Glutamatergic neuron (in vitro differentiated cells): ENCODE measurements around the gene GRIN1. TPM values are rescaled to one million over a fixed set of nuclear protein-coding genes. Genes with fewer than 3 reads are reported as not detected.
A peak's percentile ranks its signal among the peaks of the same experiment; 100 is the strongest.
"Not testable (repeated sequence)": the region's sequence is repeated elsewhere in the genome, so short reads cannot be mapped to it uniquely, and the experiment has no call there.

Experiments
- DNase-seq: peaks from one replicate; pipeline ENCODE4 v3.0.0; 2022
- H3K27ac Mint-ChIP-seq: one replicate; pipeline ENCODE4 v1.8.0; 2020; ENCODE audit warnings: mild to moderate bottlenecking, mixed read lengths, inconsistent platforms; ENCODE audit not compliant: unreplicated experiment
- H3K27me3 Mint-ChIP-seq: one replicate; pipeline ENCODE4 v1.8.0; 2020; ENCODE audit warnings: mild to moderate bottlenecking, moderate library complexity, mixed read lengths, inconsistent platforms; ENCODE audit not compliant: unreplicated experiment
- H3K36me3 Mint-ChIP-seq: one replicate; pipeline ENCODE4 v1.8.0; 2020; ENCODE audit warnings: mild to moderate bottlenecking, mixed read lengths, inconsistent platforms; ENCODE audit not compliant: unreplicated experiment
- H3K4me1 Mint-ChIP-seq: one replicate; pipeline ENCODE4 v1.8.0; 2020; ENCODE audit warnings: mild to moderate bottlenecking, low read depth, mixed read lengths, inconsistent platforms; ENCODE audit not compliant: unreplicated experiment
- H3K4me3 Mint-ChIP-seq: one replicate; pipeline ENCODE4 v1.8.0; 2020; ENCODE audit warnings: mild to moderate bottlenecking, mixed read lengths, inconsistent platforms; ENCODE audit not compliant: unreplicated experiment
- H3K9me3 Mint-ChIP-seq: one replicate; pipeline ENCODE4 v1.8.0; 2020; ENCODE audit warnings: mild to moderate bottlenecking, moderate library complexity, mixed read lengths, inconsistent platforms; ENCODE audit not compliant: unreplicated experiment
- total RNA-seq: library from RNA; stranded (reverse); fragmentation: NEBNext Ultra II Directional; extraction: Animal tissue kit (Norgen Biotek cat#: 25700); gene quantifications from one replicate; pipeline ENCODE4 v1.2.1, GENCODE V29; 2021; ENCODE audit not compliant: unreplicated experiment
- TF ChIP-seq, protein P1 (sequence below): fragments of 200-600 bp; sonication (generic); IDR thresholded peaks from one replicate; pipeline ENCODE4 v1.5.0; 2021; ENCODE audit not compliant: partially characterized antibody, unreplicated experiment

GRIN1 gene
- total RNA-seq, 1 donor from 2014 or later = 5.5 TPM

DNA sequence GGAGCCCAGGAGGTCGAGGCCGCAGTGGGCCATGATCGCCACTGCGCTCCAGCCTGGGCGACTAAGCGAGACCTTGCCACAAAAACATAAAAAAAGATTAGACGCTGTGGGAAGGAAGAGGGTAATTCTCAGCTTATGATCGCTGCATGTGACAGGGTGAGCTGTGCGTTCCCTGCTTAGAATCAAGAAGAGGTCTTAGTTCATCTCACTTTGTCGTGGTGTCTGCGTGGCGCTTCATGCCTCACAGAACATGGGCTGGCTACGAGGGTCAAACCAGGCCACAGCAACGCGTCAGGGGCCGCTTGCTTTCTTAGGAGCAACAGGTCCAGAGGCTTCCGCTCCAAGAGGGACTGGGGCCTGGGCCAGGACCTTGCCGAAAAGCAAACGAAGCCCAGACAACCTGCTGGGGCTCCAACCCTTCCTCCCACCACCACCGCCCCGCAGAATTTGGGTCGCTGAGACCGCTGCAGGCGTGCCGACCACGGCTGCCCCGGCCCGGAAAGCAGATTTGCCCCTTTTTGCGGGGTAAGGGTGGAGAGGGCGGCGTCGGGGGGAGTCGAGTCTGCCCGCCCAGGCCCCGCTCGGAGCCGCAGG, 10.0 kb upstream of the GRIN1 start:
- no peak for DNase-seq
- Mint-ChIP-seq H3K27ac (peak overlapping the region; percentile 66), H3K4me3 (peak overlapping the region; percentile 93), H3K4me1 (peaks cover 13% of the 10 kb centered on the region), H3K36me3 (no peaks in the 10 kb centered on the region), H3K9me3 (peaks cover 9% of the 10 kb centered on the region), H3K27me3 (peaks cover 6% of the 10 kb centered on the region)
- TF ChIP-seq, protein P1, sequence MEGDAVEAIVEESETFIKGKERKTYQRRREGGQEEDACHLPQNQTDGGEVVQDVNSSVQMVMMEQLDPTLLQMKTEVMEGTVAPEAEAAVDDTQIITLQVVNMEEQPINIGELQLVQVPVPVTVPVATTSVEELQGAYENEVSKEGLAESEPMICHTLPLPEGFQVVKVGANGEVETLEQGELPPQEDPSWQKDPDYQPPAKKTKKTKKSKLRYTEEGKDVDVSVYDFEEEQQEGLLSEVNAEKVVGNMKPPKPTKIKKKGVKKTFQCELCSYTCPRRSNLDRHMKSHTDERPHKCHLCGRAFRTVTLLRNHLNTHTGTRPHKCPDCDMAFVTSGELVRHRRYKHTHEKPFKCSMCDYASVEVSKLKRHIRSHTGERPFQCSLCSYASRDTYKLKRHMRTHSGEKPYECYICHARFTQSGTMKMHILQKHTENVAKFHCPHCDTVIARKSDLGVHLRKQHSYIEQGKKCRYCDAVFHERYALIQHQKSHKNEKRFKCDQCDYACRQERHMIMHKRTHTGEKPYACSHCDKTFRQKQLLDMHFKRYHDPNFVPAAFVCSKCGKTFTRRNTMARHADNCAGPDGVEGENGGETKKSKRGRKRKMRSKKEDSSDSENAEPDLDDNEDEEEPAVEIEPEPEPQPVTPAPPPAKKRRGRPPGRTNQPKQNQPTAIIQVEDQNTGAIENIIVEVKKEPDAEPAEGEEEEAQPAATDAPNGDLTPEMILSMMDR = no peak

DNA sequence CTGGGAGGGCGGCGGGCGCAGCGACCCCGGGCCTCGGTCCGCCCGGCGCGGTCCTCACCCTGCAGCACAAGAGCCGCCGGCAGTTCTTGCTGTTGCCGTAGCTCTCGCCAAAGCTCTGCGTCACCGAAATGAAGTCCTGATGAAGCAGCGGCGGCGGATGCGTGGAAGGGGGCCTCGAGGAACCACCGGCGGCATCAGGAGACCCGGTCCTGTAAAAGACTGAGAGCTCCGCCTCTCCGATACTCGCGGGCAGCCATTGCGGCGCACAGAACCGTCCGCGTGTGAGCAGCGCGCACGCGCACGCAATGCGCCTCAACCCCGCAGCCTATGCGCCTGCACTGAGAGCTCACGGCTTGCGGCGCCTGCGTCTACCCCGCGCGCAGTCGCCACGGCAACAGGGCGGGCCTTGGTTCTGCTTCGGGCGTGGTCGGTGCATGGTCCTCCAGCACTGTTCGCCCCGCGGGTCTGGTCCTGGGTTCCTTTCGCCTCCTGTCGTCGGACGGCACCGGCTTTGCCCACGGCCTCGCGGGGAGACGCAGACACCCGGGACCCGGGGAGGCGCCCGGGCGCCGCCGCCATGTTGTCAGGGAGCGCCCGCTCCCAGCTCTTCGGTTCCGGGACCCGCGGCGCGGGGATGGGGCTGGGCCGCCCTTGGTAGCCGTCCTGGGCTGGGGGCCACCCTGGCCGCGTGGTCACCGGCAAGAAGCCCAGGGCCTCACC, 9.3 kb upstream of the GRIN1 start:
- Mint-ChIP-seq H3K9me3 (peaks cover 9% of the 10 kb centered on the region), H3K27me3 (peaks cover 6% of the 10 kb centered on the region), H3K27ac (peak overlapping the region; percentile 38), H3K4me1 (peaks cover 13% of the 10 kb centered on the region), H3K36me3 (no peaks in the 10 kb centered on the region), H3K4me3 (peak overlapping the region; percentile 86)
- TF ChIP-seq, protein P1 = no peak
- DNase-seq = peak; percentile 91

DNA sequence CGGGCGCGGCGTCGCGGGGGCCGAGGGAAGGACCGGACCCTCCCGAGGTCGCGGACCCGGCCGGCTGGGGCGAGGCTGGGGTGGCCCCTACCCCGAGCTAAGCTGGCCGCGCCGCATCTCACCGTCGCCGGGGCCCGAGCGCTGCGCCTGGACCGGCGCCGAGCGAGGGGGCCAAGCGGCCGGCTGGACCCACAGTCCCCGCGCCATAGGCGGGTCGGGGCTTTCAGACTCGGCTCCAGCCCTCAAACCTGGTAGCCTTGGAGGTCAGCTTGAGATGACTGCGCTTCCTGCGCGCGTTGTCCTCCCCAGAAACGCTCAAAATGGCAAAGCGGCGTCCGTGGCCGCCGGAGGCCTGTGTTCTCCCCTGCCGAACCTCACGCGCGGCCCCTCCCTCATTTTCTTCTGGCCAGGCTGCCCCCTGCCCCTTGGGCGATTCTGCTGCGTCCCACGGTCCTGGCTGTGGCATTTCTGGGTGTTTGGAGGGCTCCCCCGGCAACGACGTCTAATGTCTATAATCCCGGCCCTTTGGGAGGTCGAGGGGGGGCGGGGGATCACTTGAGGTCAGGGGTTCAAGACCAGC, 8.7 kb upstream of the GRIN1 start:
- Mint-ChIP-seq H3K27ac (peak overlapping the region; percentile 85), H3K4me3 (peak overlapping the region; percentile 92), H3K36me3 (no peaks in the 10 kb centered on the region), H3K4me1 (peaks cover 13% of the 10 kb centered on the region), H3K9me3 (peaks cover 9% of the 10 kb centered on the region), H3K27me3 (peaks cover 6% of the 10 kb centered on the region)
- peak; percentile 45 for DNase-seq
- TF ChIP-seq, protein P1 = no peak

DNA sequence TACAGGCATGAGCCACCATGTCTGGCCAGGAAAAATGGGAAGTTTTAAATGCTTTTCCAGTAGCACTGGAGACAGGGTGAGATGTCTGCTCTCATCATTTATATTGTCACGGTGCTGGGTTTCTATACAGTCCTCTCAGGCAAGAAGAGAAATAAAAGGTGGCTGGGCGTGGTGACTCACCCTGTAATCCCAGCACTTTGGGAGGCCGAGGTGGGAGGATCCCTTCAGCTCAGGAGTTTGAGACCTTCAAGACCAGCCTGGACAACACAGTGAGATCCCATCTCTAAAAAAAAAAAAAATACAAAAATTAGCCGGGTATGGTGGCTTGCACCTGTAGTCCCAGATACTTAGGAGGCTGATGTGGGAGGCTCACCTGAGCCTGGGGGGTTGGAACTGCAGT, 4.8 kb upstream of the GRIN1 start:
- Mint-ChIP-seq H3K27me3 (peaks cover 13% of the 10 kb centered on the region), H3K9me3 (peaks cover 9% of the 10 kb centered on the region), H3K27ac (no peak overlapping the region), H3K4me1 (peaks cover 4% of the 10 kb centered on the region), H3K36me3 (no peaks in the 10 kb centered on the region), H3K4me3 (no peak overlapping the region)
- TF ChIP-seq, protein P1 = no peak
- no peak for DNase-seq

DNA sequence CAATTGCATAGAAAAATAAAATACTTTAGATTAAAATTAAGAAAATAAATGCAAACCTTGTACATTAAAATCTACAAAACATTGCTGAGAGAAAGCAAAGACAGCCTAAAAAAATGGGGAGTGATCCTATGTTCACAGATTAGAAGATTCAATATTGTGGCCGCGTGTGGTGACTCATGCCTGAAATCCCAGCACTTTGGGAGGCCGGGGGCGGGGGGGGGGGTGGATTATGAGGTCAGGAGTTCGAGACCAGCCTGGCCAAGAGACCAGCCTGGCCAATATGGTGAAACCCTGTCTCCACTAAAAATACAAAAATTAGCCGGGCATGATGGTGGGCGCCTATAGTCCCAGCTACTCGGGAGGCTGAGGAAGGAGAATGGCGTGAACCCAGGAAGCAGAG, 3.8 kb upstream of the GRIN1 start:
- H3K9me3 Mint-ChIP-seq, H3K4me1 Mint-ChIP-seq, H3K36me3 Mint-ChIP-seq, H3K4me3 Mint-ChIP-seq, DNase-seq, H3K27ac Mint-ChIP-seq: not testable (repeated sequence)
- peaks cover 18% of the 10 kb centered on the region for H3K27me3 Mint-ChIP-seq
